H1 (cell line): ENCODE measurements around the gene RAB31. TPM values are rescaled to one million over a fixed set of nuclear protein-coding genes. Genes with fewer than 3 reads are reported as not detected.

Source experiments
- NRF1 ChIP-seq: IDR thresholded peaks from 2 replicates; pipeline ENCODE4 v1.6.1; 2011; ENCODE audit warnings: mild to moderate bottlenecking, low read depth, low read length, improper control_type of control experiment
- PHF8 ChIP-seq: fragments of 200-600 bp; sonication (generic); conservative IDR thresholded peaks from 2 replicates; pipeline ENCODE4 v1.7.1; 2012; ENCODE audit warnings: low read depth, mild to moderate bottlenecking, inconsistent platforms, low read length, moderate library complexity
- RNF2 ChIP-seq: fragments of 200-900, 300-1000 bp; sonication (generic); IDR thresholded peaks from 2 replicates; pipeline ENCODE4 v1.7.1; 2016; ENCODE audit warnings: borderline replicate concordance, low read depth, mild to moderate bottlenecking, antibody characterized with exemption, low read length; ENCODE audit not compliant: poor library complexity, severe bottlenecking; ENCODE audit errors: missing control alignments
- TBP ChIP-seq: IDR thresholded peaks from 2 replicates; pipeline ENCODE4 v1.6.1; 2011; ENCODE audit warnings: low read depth, low read length, improper control_type of control experiment
- polyA plus RNA-seq, 7 experiments: library from polyadenylated mRNA; depleted of rRNA in 3 of 7; stranded (reverse) in 5 of 7; unstranded in 2 of 7; fragments of >200 nt in 5 of 7; fragments of 200-250 nt in 2 of 7; gene quantifications; 1 replicate in 5 of 7; 2 replicates in 1 of 7; 4 replicates in 1 of 7; pipeline versions ENCODE4 v1.2.1 to v1.2.3, GENCODE V29; 2011 to 2013; ENCODE audit warnings: missing spikeins in 2 of 7, mixed read lengths in 2 of 7
- total RNA-seq: library from RNA; stranded (reverse); fragmentation: NEBNext Ultra II Directional; extraction: Animal tissue kit (Norgen Biotek cat#: 25700); gene quantifications from 2 replicates; pipeline ENCODE4 v1.2.1, GENCODE V29; 2021
- TF ChIP-seq, protein P1 (sequence below): IDR thresholded peaks from 2 replicates; pipeline ENCODE4 v1.6.1; 2012; ENCODE audit warnings: inconsistent platforms
- TF ChIP-seq, protein P2 (sequence below): IDR thresholded peaks from 2 replicates; pipeline ENCODE4 v1.6.1; 2011; ENCODE audit warnings: low read depth, mild to moderate bottlenecking, low read length; ENCODE audit not compliant: insufficient read depth

The RAB31 gene
- total and polyA plus RNA-seq, 2 of the 8 experiments (the other 6 are each of a cell fraction or from before 2014, with no cell fraction given), result 15.2 to 40.9 TPM

DNA sequence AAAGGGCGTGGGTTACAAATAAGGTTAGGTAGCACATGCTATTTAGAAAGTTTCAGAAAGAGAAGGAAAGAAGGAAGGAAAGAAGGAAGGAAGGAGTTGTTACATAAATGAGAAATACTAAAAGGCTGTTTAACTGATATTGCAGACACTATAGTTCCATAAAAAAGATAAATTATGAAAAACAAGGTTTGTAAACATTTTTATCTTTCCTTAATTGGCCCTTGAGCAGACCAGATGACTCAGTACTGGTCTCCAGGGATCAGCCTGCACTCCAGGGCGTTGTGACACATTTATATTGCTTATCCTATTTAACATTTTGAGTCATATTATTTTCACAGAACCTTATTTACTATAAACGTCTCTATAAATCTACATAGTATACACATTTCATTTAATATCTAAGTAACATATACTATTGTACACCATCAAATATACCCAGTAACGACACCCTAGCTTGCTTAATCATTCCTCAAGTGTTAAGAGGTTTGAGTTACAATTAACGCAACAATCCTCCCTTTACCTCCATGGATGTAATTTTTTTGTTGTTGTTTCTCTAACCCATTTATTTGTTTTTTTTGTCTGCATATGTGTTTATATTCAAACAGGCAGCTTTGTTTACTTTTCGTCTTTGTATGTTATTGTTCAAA lies 2.8 kb upstream of the RAB31 start (continued):
- TF ChIP-seq, protein P1, sequence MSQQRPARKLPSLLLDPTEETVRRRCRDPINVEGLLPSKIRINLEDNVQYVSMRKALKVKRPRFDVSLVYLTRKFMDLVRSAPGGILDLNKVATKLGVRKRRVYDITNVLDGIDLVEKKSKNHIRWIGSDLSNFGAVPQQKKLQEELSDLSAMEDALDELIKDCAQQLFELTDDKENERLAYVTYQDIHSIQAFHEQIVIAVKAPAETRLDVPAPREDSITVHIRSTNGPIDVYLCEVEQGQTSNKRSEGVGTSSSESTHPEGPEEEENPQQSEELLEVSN, result no peak
- TF ChIP-seq TBP (no peak), PHF8 (no peak), NRF1 (no peak), RNF2 (no peak)
- TF ChIP-seq, protein P2, sequence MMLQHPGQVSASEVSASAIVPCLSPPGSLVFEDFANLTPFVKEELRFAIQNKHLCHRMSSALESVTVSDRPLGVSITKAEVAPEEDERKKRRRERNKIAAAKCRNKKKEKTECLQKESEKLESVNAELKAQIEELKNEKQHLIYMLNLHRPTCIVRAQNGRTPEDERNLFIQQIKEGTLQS, result no peak
